Hippocampal formation (tissue), 2 donors: ENCODE data around the gene COLEC11.

ENCODE experiments used
- DNase-seq, 2 donors: peaks; one replicate each; lab custom pipeline; 2025; lab: John Stamatoyannopoulos, UW

Gene COLEC11

DNA sequence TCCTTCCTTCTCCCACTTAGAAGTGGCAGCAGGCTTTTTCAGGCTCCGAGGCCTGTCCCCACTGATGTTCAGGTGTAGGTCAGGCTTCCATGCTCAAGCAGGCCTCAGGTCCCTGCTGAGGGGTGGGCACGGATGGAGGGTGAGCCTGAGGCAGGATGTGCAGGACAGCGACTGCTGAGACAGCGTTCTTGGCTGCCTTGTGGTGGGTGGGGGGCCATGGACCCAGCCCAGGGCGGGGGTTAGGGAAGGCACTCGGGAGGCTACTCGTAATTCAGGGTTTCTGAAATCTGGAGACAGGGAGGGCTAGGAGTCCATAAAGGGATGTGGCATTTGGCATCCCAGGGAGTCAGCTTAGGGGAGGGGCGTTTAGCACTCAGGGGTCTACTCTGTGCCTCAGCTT is 30.3 kb downstream of the COLEC11 start:
- no peak for DNase-seq

DNA sequence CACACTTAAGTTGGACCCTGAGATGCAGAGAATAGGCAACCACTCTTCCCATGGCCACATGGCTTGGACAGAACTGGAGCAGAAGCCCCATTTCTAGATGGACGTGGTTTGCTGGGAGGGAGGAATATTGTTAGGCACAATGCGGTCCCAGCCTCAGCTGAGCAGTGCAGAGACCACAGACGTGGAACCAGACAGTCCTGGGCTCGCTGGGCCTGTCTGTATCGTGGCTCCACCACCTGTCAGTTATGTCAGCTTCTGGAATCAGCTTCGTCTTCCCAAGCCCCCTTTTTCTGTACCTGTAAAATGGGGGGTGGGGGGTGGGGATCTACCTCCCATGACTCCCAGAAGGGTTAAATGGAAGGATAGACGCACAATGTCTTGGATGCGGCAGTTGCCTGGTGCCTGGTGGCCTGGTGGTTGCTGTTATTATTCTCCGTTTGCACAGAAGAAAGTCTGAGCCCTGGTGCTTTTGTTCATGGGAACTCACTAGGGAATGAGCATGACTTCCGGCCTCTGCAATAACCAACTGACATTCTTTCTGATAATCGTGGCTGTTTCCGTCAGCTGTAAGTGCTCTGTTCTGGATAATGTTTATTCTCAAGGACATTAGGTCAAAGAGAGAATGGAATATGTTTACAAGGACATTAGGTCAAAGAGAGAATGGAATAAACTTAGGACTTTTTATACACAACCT is 31.4 kb downstream of the COLEC11 start:
- DNase-seq: no peak

GRCh38 chr2:3626812-3627499 is 32.0 kb downstream of the COLEC11 start:
- no peak for DNase-seq

DNA sequence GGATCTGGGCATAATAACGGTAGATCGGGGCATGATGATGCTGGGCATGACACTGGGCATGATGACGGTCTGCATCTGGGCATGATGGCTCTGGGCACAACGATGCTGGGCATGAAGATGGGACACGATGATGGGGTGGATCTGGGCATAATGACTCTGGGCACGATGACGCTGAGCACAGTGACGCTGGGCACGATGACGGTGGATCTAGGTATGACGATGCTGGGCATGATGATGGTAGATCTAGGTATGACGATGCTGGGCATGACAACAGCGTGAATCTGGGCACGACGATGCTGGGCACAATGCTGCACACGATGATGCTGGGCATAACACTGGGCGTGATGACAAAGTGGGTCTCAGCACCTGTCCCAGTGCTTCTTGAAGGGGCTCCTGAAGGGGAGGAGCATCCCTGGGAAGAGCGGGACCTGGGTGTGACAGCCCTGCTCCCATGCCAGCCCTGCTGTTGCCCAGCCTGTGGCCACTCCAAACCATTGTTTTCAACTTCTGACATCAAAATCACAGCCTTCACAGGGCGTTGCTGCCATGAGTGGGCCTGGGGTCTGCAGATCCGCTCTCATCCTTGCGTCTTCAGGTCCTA is 32.7 kb downstream of the COLEC11 start:
- DNase-seq: no peak

GRCh38 chr2:3628241-3628679 is 33.3 kb downstream of the COLEC11 start:
- DNase-seq: no peak

GRCh38 chr2:3628800-3629199 is 33.9 kb downstream of the COLEC11 start:
- DNase-seq: no peak

DNA sequence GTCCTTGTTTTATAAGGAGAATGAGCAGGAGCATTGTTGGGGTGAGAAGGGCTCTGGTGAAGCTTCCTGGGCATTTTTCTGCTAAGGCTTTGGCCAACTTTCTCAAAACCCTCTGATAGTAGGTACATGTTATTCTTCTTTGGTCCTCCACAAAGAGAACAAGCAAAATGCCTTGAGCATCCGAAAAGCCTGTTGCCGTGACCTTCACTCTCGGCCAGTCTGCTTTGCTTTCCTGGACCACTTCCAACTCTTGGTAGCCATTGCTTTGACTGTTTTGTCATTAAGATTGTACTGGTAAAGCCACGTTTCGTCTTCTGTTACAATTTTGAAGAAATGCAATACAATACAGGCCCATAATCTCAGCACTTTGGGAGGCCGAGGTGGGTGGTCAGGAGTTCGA is 35.7 kb downstream of the COLEC11 start:
- no peak for DNase-seq

DNA sequence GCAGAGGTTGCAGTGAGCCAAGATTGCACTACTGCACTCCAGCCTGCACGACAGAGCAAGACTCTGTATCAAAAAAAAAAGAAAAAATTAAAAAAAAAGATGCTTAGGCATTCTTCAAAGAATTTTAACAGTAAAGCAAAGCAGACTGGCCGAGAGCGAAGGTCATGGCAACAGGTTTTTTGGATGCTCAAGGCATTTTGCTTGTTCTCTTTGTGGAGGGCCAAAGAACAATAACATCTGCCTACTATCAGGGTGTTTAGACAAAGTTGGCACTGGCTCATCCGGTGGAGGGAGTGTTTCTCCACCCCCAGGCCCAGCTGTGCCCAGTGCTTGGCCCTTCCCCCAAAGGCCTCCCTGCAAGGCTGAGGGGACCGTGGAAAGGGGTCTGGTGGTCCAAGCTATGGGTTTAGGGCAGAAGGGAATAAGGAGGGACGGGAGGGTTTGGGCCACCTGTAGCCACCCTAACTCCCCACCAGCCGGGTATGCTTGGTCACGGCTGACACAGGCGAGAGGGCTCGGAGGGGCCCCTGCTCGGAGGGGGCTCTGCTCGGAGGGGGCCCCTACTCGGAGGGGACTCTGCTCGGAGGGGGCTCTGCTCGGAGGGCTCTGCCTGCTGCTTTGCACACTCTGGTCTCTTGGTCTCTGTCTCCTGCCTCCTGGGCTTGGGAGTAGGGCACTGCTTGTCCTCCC is 36.4 kb downstream of the COLEC11 start:
- DNase-seq: no peak

GRCh38 chr2:3631851-3632659 is 37.1 kb downstream of the COLEC11 start:
- DNase-seq: no peak

GRCh38 chr2:3633089-3633981 is 38.4 kb downstream of the COLEC11 start:
- no peak for DNase-seq

DNA sequence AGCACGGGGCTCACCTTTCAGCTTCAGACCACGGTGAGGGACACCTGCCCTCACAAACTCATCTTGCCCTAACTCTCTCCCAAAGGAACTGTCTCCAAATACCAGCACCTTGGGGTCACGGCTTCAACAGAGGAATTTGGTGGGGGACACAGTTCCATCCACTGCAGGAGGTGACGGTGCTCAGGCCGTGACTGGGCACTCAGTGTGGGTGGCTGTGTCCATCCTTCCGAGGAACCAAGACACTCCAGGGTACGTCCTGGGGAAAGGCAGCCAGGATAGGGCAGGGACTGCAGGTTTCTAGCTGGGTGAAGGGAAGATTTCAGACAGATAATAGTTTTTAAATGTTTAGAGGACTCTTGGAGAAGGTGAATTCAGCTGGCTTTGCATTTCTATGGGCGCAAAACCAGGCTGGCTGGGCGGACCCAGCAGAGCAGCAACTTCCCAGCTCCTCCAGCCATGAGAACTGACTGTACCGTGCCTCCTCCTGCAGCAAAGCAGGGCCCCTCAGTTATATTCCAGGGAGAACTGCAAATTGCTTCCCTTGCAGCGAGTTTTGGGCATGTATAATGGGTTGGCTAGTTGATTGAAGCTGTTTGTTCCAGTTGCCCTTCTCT is 39.2 kb downstream of the COLEC11 start:
- DNase-seq: no peak

GRCh38 chr2:3634596-3635121 is 39.7 kb downstream of the COLEC11 start:
- no peak for DNase-seq

- DNase-seq: no peak
Measured at GRCh38 chr2:3635171-3635974, 40.5 kb downstream of the COLEC11 start.

DNA sequence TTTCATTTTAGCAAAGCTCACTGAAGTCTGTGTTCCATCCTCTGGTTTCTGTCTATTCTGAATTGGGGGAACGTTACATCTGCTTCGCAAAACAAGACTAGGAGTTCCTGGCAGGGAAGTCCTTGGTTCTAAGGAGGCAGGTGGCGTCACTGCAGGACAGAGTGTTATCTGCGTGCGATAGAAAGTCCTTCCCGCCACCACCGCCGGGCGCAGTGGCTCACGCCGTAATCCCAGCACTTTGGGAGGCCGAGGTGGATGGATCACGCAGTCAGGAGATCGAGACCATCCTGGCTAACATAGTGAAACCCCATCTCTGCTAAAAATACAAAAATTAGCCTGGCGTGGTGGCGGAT is 41.0 kb downstream of the COLEC11 start:
- peak in 1 of 2 donors; percentile 32 for DNase-seq

DNA sequence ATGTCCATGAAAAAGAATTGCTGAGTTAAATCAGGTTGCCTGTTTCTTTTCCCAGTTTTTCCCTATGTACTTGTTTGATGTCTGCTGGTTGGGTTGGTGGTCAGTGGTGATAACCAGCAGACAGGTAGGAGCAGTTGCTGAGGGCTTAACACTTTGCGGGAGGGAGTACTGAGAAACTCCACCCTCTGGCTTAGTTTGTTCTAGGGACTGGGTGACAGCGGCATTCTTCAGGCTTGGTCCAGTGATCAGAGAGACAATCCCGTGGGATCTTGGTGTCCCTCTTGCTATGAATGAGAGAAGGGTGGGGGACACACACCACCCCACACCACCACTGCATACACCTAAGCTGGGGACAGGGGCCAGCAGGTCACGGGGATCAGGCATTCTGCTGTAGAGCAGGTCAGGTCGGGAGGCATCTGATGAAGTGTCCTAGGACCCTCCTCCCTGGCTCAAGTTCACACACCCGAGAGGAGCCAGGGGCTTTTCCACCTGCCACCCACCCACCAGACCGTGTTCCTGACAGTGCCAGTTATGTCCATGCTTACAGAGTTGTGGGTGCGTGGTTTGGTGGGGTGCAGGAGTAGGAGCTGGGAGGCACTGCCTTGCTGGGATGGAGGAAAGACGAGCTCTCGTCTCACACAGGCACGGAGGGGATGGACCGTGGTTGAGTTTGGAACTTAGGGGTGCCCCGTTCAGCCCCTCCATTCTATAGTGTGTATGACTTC is 41.8 kb downstream of the COLEC11 start:
- DNase-seq: no peak

GRCh38 chr2:3637311-3637675 is 42.4 kb downstream of the COLEC11 start:
- DNase-seq: no peak

- no peak for DNase-seq
Measured at GRCh38 chr2:3637692-3638455, 43.0 kb downstream of the COLEC11 start.

- no peak for DNase-seq
Measured at GRCh38 chr2:3638456-3638810, 43.5 kb downstream of the COLEC11 start.
